ENCODE results near the gene F8. TPM values are rescaled to one million over a fixed set of nuclear protein-coding genes. Genes with fewer than 3 reads are reported as not detected.
A peak's percentile ranks its signal among the peaks of the same experiment; 100 is the strongest.
"Not testable (repeated sequence)": the region's sequence is repeated elsewhere in the genome, so short reads cannot be mapped to it uniquely, and the experiment has no call there.

Gene F8
- total and polyA plus RNA-seq, 8 donors: 2.5 to 22.0 (median 8.5) TPM

DNA sequence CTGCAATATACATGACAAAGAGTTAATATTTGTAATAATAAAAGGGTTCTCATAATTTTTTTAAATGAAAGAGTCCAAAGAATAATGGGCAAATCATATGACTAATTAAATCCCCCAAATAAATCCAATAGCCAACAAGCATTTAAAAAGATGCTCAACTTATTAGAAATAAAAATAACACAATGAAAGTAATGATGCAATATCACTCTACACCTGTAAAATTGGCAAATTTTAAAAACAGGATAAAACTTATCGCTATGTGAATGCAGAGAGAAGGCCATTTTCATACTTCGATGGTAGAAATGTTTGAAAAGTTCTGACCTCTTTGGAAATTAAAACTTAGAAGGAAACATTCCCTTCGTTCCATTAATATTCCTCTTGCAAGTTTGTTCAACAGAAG, 1.9 kb downstream of the F8 start:
- no peak for TF ChIP-seq CTCF (IDR thresholded peaks at IDR 0.05)
- no peak for DNase-seq
- peak; percentile 92 for FAIRE-seq
- intact Hi-C loops (cut with DNase I): no loop called here
- Histone ChIP-seq H3K27me3 (no peaks in the 10 kb centered on the region), H3K4me3 (no peak overlapping the region), H3K27ac (no peak overlapping the region), H3K9me3 (no peaks in the 10 kb centered on the region), H3K4me1 (no peaks in the 10 kb centered on the region), H3K36me3 (no peaks in the 10 kb centered on the region)
- ATAC-seq: no peak
- WGBS, 2 donors: 75 to 80% methylated on average over 3 of the region's 3 CpGs

- DNase-seq (no peak), ATAC-seq (peak; percentile 27 to 51 (median 41)), FAIRE-seq (no peak)
- WGBS, 2 donors: 5 to 20% methylated on average over 3 of the region's 3 CpGs
- H3K27me3 ChIP-seq: no peaks in the 10 kb centered on the region
- H3K4me1 ChIP-seq: peaks cover 0 to 20% (median 18%) of the 10 kb centered on the region in 3 donors
- H3K36me3 ChIP-seq: no peaks in the 10 kb centered on the region
- H3K27ac ChIP-seq: peak overlapping the region in 3 of 4 donors; percentile 24 to 50 (median 30)
- H3K4me3 ChIP-seq: no peak overlapping the region
- TF ChIP-seq CTCF (IDR thresholded peaks at IDR 0.05): no peak
- no peaks in the 10 kb centered on the region for H3K9me3 ChIP-seq
- intact Hi-C loops (cut with DNase I): no loop called here
Observed at GRCh38 chrX:155009994-155010472, 12.5 kb downstream of the F8 start.

DNA sequence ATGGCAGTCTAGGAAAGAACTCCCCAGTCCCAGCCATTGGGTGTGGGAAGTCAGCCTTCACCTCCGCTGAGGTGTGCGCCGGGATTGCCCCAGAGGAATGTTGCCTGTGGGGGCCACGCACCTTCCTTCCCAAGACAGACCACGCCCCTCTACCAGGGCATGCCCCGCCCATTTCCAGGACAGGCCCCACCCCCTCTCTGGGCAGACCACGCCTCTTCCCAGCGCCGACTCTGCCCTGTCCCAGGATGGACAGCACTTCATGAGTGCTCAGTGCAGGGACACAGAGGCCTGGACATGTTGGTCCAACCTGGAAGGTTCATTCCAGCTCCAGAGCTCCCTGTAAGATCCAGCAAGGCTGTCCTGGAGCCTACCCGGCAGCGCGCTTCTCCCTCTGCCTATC, 13.9 kb downstream of the F8 start:
- H3K9me3 ChIP-seq; H3K4me3 ChIP-seq; H3K27me3 ChIP-seq; ATAC-seq; DNase-seq; intact Hi-C loops (cut with DNase I); H3K27ac ChIP-seq; FAIRE-seq; H3K36me3 ChIP-seq: not testable (repeated sequence)
- H3K4me1 ChIP-seq: peaks cover 0 to 20% (median 18%) of the 10 kb centered on the region in 3 donors
- WGBS, 2 donors: 89 to 100% methylated on average over 3 to 6 of the region's 12 CpGs

DNA sequence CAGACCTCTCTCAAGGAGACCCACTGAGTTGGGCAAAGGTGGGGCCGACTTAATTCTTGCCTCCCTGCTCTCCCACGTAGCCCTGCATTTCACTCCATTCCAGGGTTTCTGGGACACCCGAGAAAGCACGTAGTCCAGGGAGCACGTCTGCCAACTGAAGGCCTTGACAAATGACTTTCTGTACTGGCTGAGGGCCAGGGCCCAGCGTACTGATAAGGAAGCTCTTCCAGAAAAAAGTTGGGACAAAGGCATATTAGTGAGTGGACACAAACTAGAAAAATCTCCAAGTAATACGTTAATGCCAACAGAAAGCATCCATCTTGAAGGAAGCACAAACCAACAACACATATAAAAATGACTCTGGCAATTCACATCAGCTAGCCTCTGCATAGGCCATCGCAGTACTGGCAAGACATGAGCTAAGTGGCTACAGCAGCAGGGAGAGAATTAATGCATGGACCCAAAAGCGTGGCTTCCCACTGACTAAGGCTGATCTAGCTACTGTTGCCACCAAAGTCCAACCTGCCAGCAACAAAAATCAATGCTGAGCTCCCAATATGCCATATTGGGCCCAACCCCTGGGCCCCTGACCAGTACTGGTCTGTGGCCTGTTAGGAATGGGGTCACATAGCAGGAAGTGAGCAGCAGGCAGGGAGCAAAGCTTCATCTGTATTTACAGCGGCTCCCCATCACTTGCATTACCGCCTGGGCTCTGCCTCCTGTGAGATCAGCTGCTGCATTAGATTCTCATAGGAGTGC, 15.4 kb downstream of the F8 start:
- intact Hi-C loops (cut with DNase I); H3K4me3 ChIP-seq; DNase-seq; H3K36me3 ChIP-seq; H3K27me3 ChIP-seq; FAIRE-seq; H3K9me3 ChIP-seq: not testable (repeated sequence)
- Histone ChIP-seq H3K27ac (peak overlapping the region in 3 of 4 donors; percentile 62 to 74 (median 63)), H3K4me1 (peaks cover 0 to 20% (median 18%) of the 10 kb centered on the region in 3 donors)
- 33 to 41% methylated on average over 6 of the region's 11 CpGs for WGBS, 2 donors
- peak; percentile 77 to 88 (median 79) for ATAC-seq

DNA sequence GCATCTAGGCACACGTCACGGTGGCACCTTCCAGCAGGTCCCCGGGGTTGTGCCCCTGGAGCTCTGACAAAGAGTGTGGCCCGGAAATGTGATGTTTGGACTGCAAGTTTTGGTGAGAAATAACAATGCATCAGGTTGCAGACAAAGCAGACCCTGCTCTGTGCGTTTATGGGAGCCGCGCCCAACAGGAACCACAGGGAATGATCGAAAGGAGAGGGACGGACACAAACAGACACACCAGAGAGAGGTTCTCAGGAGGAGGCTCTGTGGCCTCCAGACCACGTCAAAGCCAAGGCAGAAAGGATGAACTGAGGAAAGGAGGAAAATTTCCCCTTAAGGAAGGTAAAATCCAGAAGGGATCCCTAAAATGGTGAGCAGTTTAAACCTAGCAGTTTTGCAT, 16.1 kb downstream of the F8 start:
- DNase-seq; FAIRE-seq; intact Hi-C loops (cut with DNase I); H3K36me3 ChIP-seq; H3K27me3 ChIP-seq; H3K27ac ChIP-seq; H3K4me3 ChIP-seq; H3K9me3 ChIP-seq: not testable (repeated sequence)
- H3K4me1 ChIP-seq: peaks cover 0 to 20% (median 18%) of the 10 kb centered on the region in 3 donors
- no CpG with 5 or more reads among the region's 10 CpGs for WGBS, 2 donors
- peak in 2 of 4 donors; percentile 5 to 12 for ATAC-seq

DNA sequence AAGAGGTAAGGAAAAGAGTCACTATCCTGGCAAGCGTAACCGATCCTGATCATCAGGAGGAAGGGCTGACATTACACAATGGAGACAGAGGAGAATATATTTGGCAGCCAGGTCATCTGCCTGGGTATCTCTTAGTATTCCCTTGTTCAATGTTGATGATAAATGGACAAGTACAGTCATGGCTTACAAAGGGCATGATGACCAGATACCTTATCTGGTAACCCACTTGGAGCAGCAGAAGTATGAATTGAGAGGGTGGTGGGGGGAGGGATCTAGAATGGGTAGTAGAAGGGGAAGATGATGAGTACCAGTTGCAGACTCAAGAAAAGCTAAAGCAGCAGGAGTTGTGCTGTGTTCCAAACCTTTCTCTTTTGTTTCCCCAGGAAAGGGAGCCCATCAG, 17.3 kb downstream of the F8 start:
- FAIRE-seq: no peak

More for the DNA sequence above, 17.3 kb downstream of the F8 start:
- Histone ChIP-seq H3K4me1 (peaks cover 0 to 16% (median 13%) of the 10 kb centered on the region in 3 donors), H3K9me3 (no peaks in the 10 kb centered on the region), H3K27me3 (no peaks in the 10 kb centered on the region), H3K4me3 (no peak overlapping the region), H3K36me3 (no peaks in the 10 kb centered on the region), H3K27ac (no peak overlapping the region)
- intact Hi-C loops (cut with DNase I): no loop called here
- DNase-seq: no peak
- no peak for ATAC-seq
- 93 to 96% methylated on average over 2 of the region's 2 CpGs for WGBS, 2 donors
- no peak for TF ChIP-seq CTCF (IDR thresholded peaks at IDR 0.05)

Measured in pancreas (tissue), 10 donors.